Upper lobe of left lung (tissue), 6 donors: ENCODE measurements around the gene WDR48. TPM values are rescaled to one million over a fixed set of nuclear protein-coding genes. Genes with fewer than 3 reads are reported as not detected.
A peak's percentile ranks its signal among the peaks of the same experiment; 100 is the strongest.

Experiments used
- ATAC-seq, 2 donors: fragments of 200-7000 bp; cut with Tn5 transposase; one replicate each; pipeline ENCODE4 v1.9.1; 2022; ENCODE audit warnings: mild to moderate bottlenecking in 2 of 2, moderate library complexity in 2 of 2; ENCODE audit not compliant: low FRiP score in 2 of 2
- DNase-seq, 2 donors: peaks; one replicate each; pipeline ENCODE4 v3.0.0-alpha.2; 2019 to 2020
- H3K27ac ChIP-seq, 4 donors: fragments of 200-600 bp; sonication (generic); one replicate each; pipeline ENCODE4 v1.5.1; 2016 to 2019
- H3K27me3 ChIP-seq, 4 donors: fragments of 200-600 bp; sonication (generic); one replicate each; pipeline ENCODE4 v1.5.1; 2017 to 2019
- H3K36me3 ChIP-seq, 4 donors: fragments of 200-600 bp; sonication (generic); one replicate each; pipeline ENCODE4 v1.5.1; 2016 to 2019
- H3K4me1 ChIP-seq, 4 donors: fragments of 200-600 bp; sonication (generic); one replicate each; pipeline ENCODE4 v1.5.1; 2018 to 2019
- H3K4me3 ChIP-seq, 4 donors: fragments of 200-600 bp; sonication (generic); one replicate each; pipeline ENCODE4 v1.5.1; 2017 to 2019; ENCODE audit warnings: mild to moderate bottlenecking in 2 of 4, moderate library complexity in 1 of 4
- H3K9me3 ChIP-seq, 4 donors: fragments of 200-600 bp; sonication (generic); one replicate each; pipeline ENCODE4 v1.5.1; 2018 to 2019
- CTCF ChIP-seq, 6 experiments: fragments of 450-650 bp in 4 of 6; fragments of 200-600 bp in 2 of 6; sonication (generic) in 2 of 6; IDR thresholded peaks; one replicate each; pipeline ENCODE4 v1.5.1; 2016 to 2019; ENCODE audit warnings: antibody characterized with exemption in 6 of 6
- EP300 ChIP-seq, 4 donors: sonication (generic); formaldehyde crosslinking; IDR thresholded peaks; one replicate each; pipeline ENCODE4 v1.5.1; 2017; ENCODE audit warnings: antibody characterized with exemption in 4 of 4, control low read depth in 2 of 4
- POLR2A ChIP-seq, 4 donors: fragments of 450-650 bp; IDR thresholded peaks; one replicate each; pipeline ENCODE4 v1.5.1; 2016 to 2017; ENCODE audit warnings: antibody characterized with exemption in 4 of 4, mild to moderate bottlenecking in 2 of 4
- POLR2AphosphoS5 ChIP-seq, 2 donors: sonication (generic); formaldehyde crosslinking; IDR thresholded peaks; one replicate each; pipeline ENCODE4 v1.5.1; 2017; ENCODE audit warnings: antibody characterized with exemption in 2 of 2
- WGBS, 2 donors: methylation state at CpG; one replicate each; pipeline ENCODE4 v1.1.5; 2017 to 2018; 5-methylcytosine and 5-hydroxymethylcytosine counted together
- total RNA-seq, 6 donors: library from RNA; depleted of rRNA in 4 of 6; stranded (reverse); fragments of >200 nt in 4 of 6; gene quantifications; one replicate each; pipeline versions ENCODE4 v1.1.0 to v1.2.1, GENCODE V29; 2016 to 2021
- donor health status: DM: no; HTN: no; CAD: no; lungs with moderate emphysema.
- donor health status: DM: no; HTN: yes; CAD: no; lungs with severe emphysema.

The WDR48 gene
- total RNA-seq, 6 donors from 2014 or later, result 9.7 to 30.2 (median 25.5) TPM

- H3K27me3 ChIP-seq, result no peaks in the 10 kb centered on the region
- H3K4me3 ChIP-seq, result no peak overlapping the region
- peak overlapping the region; percentile 73 to 86 (median 84) for H3K27ac ChIP-seq
- ATAC-seq, result peak in 1 of 2 donors; percentile 62
- peak in 1 of 2 donors; percentile 86 for DNase-seq
- peaks cover 0 to 36% (median 10%) of the 10 kb centered on the region in 4 donors for H3K36me3 ChIP-seq
- no peaks in the 10 kb centered on the region for H3K9me3 ChIP-seq
- WGBS, 2 donors, result 47 to 63% methylated on average over 4 to 8 of the region's 8 CpGs
- no peak for TF ChIP-seq CTCF (IDR thresholded peaks at IDR 0.05)
- TF ChIP-seq POLR2AphosphoS5 (IDR thresholded peaks at IDR 0.05), result peak; percentile 91 to 93
- TF ChIP-seq POLR2A (IDR thresholded peaks at IDR 0.05), result peak in 3 of 4 donors; percentile 16 to 39 (median 33)
- peak; percentile 87 to 99 (median 97) for TF ChIP-seq EP300 (IDR thresholded peaks at IDR 0.05)
- peaks cover 55 to 80% (median 61%) of the 10 kb centered on the region in 4 donors for H3K4me1 ChIP-seq
Observed at GRCh38 chr3:39135170-39135805, 83.5 kb downstream of the WDR48 start.

GRCh38 chr3:39136533-39137434 lies 85.0 kb downstream of the WDR48 start:
- no peak for ATAC-seq
- WGBS, 2 donors, result 91 to 93% methylated on average over 13 to 21 of the region's 21 CpGs
- DNase-seq, result peak in 1 of 2 donors; percentile 69
- Histone ChIP-seq H3K27me3 (no peaks in the 10 kb centered on the region), H3K27ac (peak overlapping the region; percentile 8 to 86 (median 80)), H3K9me3 (no peaks in the 10 kb centered on the region), H3K36me3 (peaks cover 0 to 50% (median 23%) of the 10 kb centered on the region in 4 donors), H3K4me3 (no peak overlapping the region), H3K4me1 (peaks cover 70 to 81% (median 75%) of the 10 kb centered on the region in 4 donors)
- no peak for TF ChIP-seq EP300 (IDR thresholded peaks at IDR 0.05)

GRCh38 chr3:39137435-39137936 lies 85.7 kb downstream of the WDR48 start:
- Histone ChIP-seq H3K9me3 (no peaks in the 10 kb centered on the region), H3K27ac (peak overlapping the region in 2 of 4 donors; percentile 82 to 86), H3K4me1 (peaks cover 74 to 84% (median 78%) of the 10 kb centered on the region in 4 donors), H3K4me3 (no peak overlapping the region), H3K27me3 (no peaks in the 10 kb centered on the region), H3K36me3 (peaks cover under 1 to 57% (median 28%) of the 10 kb centered on the region in 4 donors)
- no peak for DNase-seq
- 93 to 96% methylated on average over 14 to 18 of the region's 18 CpGs for WGBS, 2 donors
- no peak for ATAC-seq
- no peak for TF ChIP-seq CTCF (IDR thresholded peaks at IDR 0.05)
- peak in 1 of 2 donors; percentile 16 for TF ChIP-seq POLR2AphosphoS5 (IDR thresholded peaks at IDR 0.05)

GRCh38 chr3:39137991-39138803 lies 86.4 kb downstream of the WDR48 start:
- ATAC-seq (no peak), DNase-seq (no peak)
- Histone ChIP-seq H3K27me3 (no peaks in the 10 kb centered on the region), H3K4me1 (peaks cover 74 to 86% (median 77%) of the 10 kb centered on the region in 4 donors), H3K4me3 (no peak overlapping the region), H3K36me3 (peaks cover 8 to 65% (median 35%) of the 10 kb centered on the region in 4 donors), H3K9me3 (no peaks in the 10 kb centered on the region), H3K27ac (peak overlapping the region in 2 of 4 donors; percentile 82 to 86)
- no peak for TF ChIP-seq POLR2A (IDR thresholded peaks at IDR 0.05)
- no peak for TF ChIP-seq CTCF (IDR thresholded peaks at IDR 0.05)
- no peak for TF ChIP-seq EP300 (IDR thresholded peaks at IDR 0.05)
- no peak for TF ChIP-seq POLR2AphosphoS5 (IDR thresholded peaks at IDR 0.05)
- 94% methylated on average over 9 to 10 of the region's 10 CpGs for WGBS, 2 donors
